T-helper 2 cell treated with Interferon-gamma antibody and Interleukin-4, amounts not matched to agents 5 μg/mL and 100 μg/mL, for 36 hours (primary cell): ENCODE measurements around the gene SLC4A1.

Experiments used
- DNase-seq: peaks from one replicate; pipeline ENCODE4 v3.0.0; 2021; ENCODE audit warnings: low spot score
- H3K27ac Mint-ChIP-seq: one replicate; pipeline ENCODE4 v1.8.0; 2021; ENCODE audit warnings: mild to moderate bottlenecking, mixed read lengths
- H3K27me3 Mint-ChIP-seq: one replicate; pipeline ENCODE4 v1.8.0; 2021; ENCODE audit warnings: low read depth, mixed read lengths
- H3K36me3 Mint-ChIP-seq: one replicate; pipeline ENCODE4 v1.8.0; 2021; ENCODE audit warnings: low read depth, mixed read lengths
- H3K4me1 Mint-ChIP-seq: one replicate; pipeline ENCODE4 v1.8.0; 2021; ENCODE audit warnings: low read depth, mixed read lengths
- H3K4me3 Mint-ChIP-seq: one replicate; pipeline ENCODE4 v1.8.0; 2022; ENCODE audit warnings: mild to moderate bottlenecking, moderate library complexity, mixed read lengths
- H3K9me3 Mint-ChIP-seq: one replicate; pipeline ENCODE4 v1.8.0; 2021; ENCODE audit warnings: mixed read lengths

SLC4A1 gene

GRCh38 chr17:44206825-44207155 is 61.1 kb downstream of the SLC4A1 start:
- Mint-ChIP-seq H3K27ac (no peak overlapping the region), H3K36me3 (peaks cover 47% of the 10 kb centered on the region), H3K4me1 (peaks cover 33% of the 10 kb centered on the region)

DNA sequence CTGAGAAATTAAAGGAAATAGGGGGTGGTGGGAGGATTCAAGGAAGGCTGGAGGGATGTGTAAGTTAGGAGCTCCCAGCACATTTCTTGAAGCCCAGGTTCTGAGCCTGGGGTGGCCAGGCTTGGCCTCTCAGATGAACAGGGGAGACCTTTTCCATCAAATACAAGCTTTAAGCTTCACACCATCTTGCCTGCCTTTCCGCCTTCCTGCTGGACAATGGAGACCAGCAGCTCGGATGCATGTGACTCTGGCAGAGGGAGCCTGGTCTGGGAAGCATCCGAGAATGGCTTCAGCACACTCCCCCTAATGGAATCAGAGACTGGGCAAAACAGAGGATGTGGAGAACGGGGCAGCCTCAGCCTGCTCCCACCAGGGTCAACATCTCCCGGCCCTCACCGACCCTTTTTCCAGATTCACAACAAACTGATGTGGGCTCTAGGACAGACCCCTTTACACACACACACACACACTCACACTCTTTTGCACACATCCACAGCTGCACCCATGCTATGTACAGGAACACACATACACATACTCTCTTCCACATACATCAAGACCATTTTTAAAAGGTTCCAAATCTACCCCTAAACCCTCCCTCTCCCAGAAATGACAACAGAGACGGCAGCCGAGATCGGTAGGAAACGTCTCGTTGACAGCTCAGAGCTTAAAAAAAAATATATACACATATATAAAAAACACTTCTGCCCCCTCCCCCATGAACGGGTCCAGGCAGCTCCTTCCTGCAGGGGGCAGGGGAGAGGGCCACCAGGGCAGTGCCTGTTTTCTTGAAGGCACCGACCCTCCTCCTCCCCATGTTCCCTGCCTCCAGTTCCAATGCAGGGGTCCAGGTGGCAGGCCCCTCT is 61.7 kb downstream of the SLC4A1 start:
- no peak for DNase-seq
- H3K4me3 Mint-ChIP-seq = no peak overlapping the region
- peaks cover 35% of the 10 kb centered on the region for H3K4me1 Mint-ChIP-seq
- H3K27ac Mint-ChIP-seq = no peak overlapping the region
- H3K36me3 Mint-ChIP-seq = peaks cover 42% of the 10 kb centered on the region
- no peaks in the 10 kb centered on the region for H3K9me3 Mint-ChIP-seq
- H3K27me3 Mint-ChIP-seq = no peaks in the 10 kb centered on the region

More at GRCh38 chr17:44206825-44207155, 61.1 kb downstream of the SLC4A1 start:
- Mint-ChIP-seq H3K27me3 (no peaks in the 10 kb centered on the region), H3K9me3 (no peaks in the 10 kb centered on the region), H3K4me3 (no peak overlapping the region)
- no peak for DNase-seq

DNA sequence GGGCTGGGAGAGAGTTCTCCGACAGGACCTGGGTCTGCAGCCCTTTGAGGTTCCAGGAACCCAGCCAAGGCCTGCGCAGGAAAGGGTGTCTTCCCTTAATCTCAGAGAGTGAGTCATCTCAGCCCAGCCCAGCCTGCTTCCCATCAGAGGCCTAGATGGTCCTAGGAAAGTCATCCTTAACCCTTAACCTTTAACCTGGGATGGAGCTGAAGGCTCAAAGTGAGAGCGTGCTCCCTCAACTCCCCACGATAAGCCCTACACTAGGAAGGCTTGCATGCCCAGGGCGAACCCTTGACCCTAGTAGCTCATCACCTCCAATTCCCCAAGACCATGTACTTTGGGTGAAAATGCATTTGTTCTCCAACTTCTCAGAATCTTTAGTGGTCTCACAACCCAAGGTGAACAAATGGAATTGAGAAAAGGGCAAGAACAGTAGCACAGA is 63.5 kb downstream of the SLC4A1 start:
- no peak overlapping the region for H3K4me3 Mint-ChIP-seq
- H3K36me3 Mint-ChIP-seq = peaks cover 31% of the 10 kb centered on the region
- H3K27me3 Mint-ChIP-seq = no peaks in the 10 kb centered on the region
- peaks cover 29% of the 10 kb centered on the region for H3K4me1 Mint-ChIP-seq
- DNase-seq = no peak
- H3K9me3 Mint-ChIP-seq = no peaks in the 10 kb centered on the region
- H3K27ac Mint-ChIP-seq = no peak overlapping the region

DNA sequence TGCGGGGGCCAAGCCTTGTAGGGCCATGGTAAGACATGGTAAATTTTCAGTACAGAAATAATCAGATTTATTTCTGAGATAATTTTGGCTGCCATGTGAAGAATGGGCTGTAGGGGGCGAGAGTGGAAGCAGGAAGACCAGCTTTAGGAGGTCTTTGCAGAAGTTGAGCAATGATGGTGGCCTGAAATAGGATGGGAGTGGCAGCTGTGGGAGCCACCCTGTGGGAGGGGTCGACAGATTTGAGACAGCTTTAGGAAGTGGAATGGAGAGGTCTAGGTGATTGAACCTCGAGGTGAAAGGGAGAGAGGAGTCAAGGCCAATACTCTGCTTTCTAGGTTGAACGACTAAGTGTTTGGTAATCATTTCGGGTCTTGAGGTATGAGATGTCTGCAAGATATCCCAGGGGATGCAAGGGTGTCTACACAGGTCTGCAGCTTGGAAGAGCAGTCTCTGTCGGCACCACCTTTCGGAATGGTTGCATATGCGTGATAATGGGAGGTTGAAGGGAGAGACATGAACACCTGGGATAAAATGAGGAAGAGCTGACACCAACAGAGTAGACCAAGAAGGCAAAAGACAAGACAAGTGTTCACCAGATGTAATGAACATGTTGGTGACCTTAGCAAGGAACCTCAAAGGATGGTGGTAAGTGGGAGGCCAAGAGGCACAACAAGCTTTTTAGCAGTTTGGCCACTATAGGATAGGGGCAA is 64.0 kb downstream of the SLC4A1 start:
- peaks cover 29% of the 10 kb centered on the region for H3K4me1 Mint-ChIP-seq

GRCh38 chr17:44202756-44203155 is 65.2 kb downstream of the SLC4A1 start:
- H3K9me3 Mint-ChIP-seq = no peaks in the 10 kb centered on the region
- H3K27ac Mint-ChIP-seq = peak overlapping the region; percentile 34
- no peaks in the 10 kb centered on the region for H3K27me3 Mint-ChIP-seq
- no peak overlapping the region for H3K4me3 Mint-ChIP-seq
- H3K4me1 Mint-ChIP-seq = peaks cover 31% of the 10 kb centered on the region
- no peak for DNase-seq
- peaks cover 26% of the 10 kb centered on the region for H3K36me3 Mint-ChIP-seq

More for the DNA sequence above, 64.0 kb downstream of the SLC4A1 start:
- H3K9me3 Mint-ChIP-seq = no peaks in the 10 kb centered on the region
- peak overlapping the region; percentile 79 for H3K27ac Mint-ChIP-seq
- no peak for DNase-seq
- H3K27me3 Mint-ChIP-seq = no peaks in the 10 kb centered on the region
- H3K4me3 Mint-ChIP-seq = peak overlapping the region; percentile 37
- H3K36me3 Mint-ChIP-seq = peaks cover 28% of the 10 kb centered on the region

- peaks cover 24% of the 10 kb centered on the region for H3K36me3 Mint-ChIP-seq
- H3K9me3 Mint-ChIP-seq = no peaks in the 10 kb centered on the region
- H3K4me1 Mint-ChIP-seq = peaks cover 37% of the 10 kb centered on the region
- no peak for DNase-seq
- H3K27me3 Mint-ChIP-seq = no peaks in the 10 kb centered on the region
- H3K4me3 Mint-ChIP-seq = peak overlapping the region; percentile 85
- peak overlapping the region; percentile 89 for H3K27ac Mint-ChIP-seq
Observed at GRCh38 chr17:44200478-44201155, 67.3 kb downstream of the SLC4A1 start.

- H3K4me3 Mint-ChIP-seq = peak within 1 kb of the TSS; percentile 94
- peaks cover 37% of the 10 kb centered on the region for H3K4me1 Mint-ChIP-seq
- peak; percentile 96 for DNase-seq
- H3K36me3 Mint-ChIP-seq = peaks cover 32% of the 10 kb centered on the region
- no peaks in the 10 kb centered on the region for H3K27me3 Mint-ChIP-seq
- no peaks in the 10 kb centered on the region for H3K9me3 Mint-ChIP-seq
- H3K27ac Mint-ChIP-seq = peak within 1 kb of the TSS; percentile 95
Observed at GRCh38 chr17:44199553-44200477, 68.1 kb downstream of the SLC4A1 start, which contains the start of gene ATXN7L3. ATXN7L3 (minus strand) TSS chr17:44199884; CDS start chr17:44198070, 1,814 bp downstream.

DNA sequence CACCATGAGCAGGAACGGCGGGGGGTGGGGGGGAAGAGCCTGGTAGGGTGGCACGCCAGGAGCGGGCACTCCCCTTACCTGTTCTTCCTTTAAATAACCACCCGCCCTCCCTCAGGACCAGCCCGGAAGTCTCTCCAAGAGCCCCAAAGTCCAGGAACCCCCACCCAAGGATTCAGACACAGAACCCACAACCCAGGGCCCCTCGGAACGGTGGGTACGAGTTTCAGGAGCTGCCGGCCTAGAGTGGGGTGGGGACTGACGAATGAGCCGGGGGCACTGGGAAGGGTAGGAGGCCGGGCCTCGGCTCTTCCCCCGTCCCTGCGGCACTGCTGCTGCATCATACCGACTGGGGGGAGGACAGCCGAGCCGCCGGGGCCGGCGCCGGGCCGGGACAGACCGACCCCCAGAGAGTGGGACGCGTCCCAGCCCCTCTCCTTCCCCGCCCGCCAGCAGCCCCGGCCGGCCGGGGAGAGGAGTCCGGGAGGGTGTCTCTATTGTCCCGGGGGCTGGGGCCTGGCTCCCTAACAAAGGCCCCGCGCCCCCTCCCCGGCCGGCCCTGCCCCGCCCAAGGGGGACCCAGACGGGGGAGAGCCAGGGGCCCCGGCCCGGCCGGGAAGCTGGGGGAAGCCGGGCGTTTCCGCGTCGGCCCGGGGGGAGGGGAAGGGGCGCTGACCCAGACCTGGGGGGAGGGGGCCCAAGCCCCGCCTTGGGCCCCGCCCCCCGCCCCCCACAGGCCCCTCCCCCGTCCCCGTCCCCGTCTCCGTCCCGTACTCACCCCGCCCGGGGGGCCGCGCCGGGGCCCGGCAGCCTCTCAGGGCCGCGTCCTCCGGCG is 69.0 kb downstream of the SLC4A1 start:
- no peaks in the 10 kb centered on the region for H3K27me3 Mint-ChIP-seq
- peaks cover 32% of the 10 kb centered on the region for H3K4me1 Mint-ChIP-seq
- H3K27ac Mint-ChIP-seq = peak overlapping the region; percentile 95
- peak; percentile 56 for DNase-seq
- H3K4me3 Mint-ChIP-seq = peak overlapping the region; percentile 94
- H3K36me3 Mint-ChIP-seq = peaks cover 39% of the 10 kb centered on the region
- no peaks in the 10 kb centered on the region for H3K9me3 Mint-ChIP-seq
